ENCODE data around the gene HCLS1.
"Not testable (repeated sequence)": the region's sequence is repeated elsewhere in the genome, so short reads cannot be mapped to it uniquely, and the experiment has no call there.

Gene HCLS1

DNA sequence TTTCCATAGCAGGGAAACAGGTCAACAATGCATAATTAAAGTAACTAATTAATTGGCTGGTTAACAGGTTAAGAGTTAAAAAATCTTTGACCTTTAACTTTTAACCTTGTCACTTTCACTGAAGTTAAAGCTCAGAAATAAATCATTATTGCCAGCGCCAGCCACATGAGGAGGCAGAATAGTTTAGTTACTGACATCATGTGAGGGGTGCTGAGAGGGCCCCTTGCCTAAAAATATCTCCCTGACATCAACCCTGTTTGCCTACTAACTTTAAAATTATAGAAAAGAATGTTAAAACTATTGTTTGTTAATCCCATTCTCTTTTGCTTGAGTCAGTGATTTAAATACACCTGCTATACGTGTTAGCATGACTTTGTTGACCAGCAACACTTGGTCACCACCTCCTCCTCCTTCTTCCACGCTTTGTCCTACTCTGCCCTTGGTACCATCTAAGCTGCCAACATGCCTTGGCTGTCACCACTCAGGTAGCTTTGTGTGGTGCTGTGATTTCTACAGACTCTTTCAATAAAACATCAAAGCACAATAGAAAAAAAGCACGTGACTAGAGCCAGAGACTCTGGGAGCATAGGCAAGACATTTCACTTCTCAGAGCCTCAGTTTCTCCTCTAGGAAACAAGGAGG, 64.8 kb downstream of the HCLS1 start:
- WGBS, 2 experiments (ENCODE audit: insufficient coverage in 2 of 2), result 80 to 89% methylated on average over 1 of the region's 4 CpGs
- no peak overlapping the region for H3K4me3 ChIP-seq (ENCODE audit: extremely low read depth, insufficient read depth, low read length, poor library complexity, severe bottlenecking)
- H3K4me1 ChIP-seq (ENCODE audit: control insufficient read depth, insufficient read depth, low read length, poor library complexity, severe bottlenecking), result no peaks in the 10 kb centered on the region

DNA sequence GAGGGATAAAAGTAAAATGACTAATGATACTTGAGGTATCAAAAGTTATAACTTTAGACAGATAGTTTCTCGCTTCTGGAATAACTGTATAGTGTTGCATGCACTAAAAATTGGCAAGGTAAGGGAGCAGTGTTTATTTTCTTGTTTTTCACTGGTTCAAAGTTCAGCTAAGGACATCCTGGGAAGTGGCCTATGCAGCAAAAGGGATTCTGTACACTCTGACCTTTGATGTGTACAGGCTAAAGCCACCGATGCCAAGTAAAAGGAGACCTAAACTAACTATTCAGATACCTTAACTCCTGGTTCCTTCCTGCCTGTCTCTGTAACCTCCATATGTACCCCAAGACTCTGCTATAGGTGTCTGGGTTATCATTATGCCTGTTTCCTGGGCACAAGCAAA, 65.9 kb downstream of the HCLS1 start:
- Histone ChIP-seq H3K4me3 (ENCODE audit: extremely low read depth, insufficient read depth, low read length, poor library complexity, severe bottlenecking) (no peak overlapping the region), H3K27ac (ENCODE audit: low read depth, low read length, severe bottlenecking) (no peak overlapping the region), H3K4me1 (ENCODE audit: control insufficient read depth, insufficient read depth, low read length, poor library complexity, severe bottlenecking) (no peaks in the 10 kb centered on the region), H3K36me3 (ENCODE audit: control insufficient read depth, insufficient read depth, low read length) (no peaks in the 10 kb centered on the region), H3K9me3 (ENCODE audit: control insufficient read depth, low read length) (no peaks in the 10 kb centered on the region)
- WGBS, 2 experiments (ENCODE audit: insufficient coverage in 2 of 2), result 84 to 100% methylated on average over 2 of the region's 2 CpGs

More for the DNA sequence above, 64.8 kb downstream of the HCLS1 start:
- Histone ChIP-seq H3K9me3 (ENCODE audit: control insufficient read depth, low read length) (no peaks in the 10 kb centered on the region), H3K36me3 (ENCODE audit: control insufficient read depth, insufficient read depth, low read length) (no peaks in the 10 kb centered on the region), H3K27ac (ENCODE audit: low read depth, low read length, severe bottlenecking) (no peak overlapping the region)

DNA sequence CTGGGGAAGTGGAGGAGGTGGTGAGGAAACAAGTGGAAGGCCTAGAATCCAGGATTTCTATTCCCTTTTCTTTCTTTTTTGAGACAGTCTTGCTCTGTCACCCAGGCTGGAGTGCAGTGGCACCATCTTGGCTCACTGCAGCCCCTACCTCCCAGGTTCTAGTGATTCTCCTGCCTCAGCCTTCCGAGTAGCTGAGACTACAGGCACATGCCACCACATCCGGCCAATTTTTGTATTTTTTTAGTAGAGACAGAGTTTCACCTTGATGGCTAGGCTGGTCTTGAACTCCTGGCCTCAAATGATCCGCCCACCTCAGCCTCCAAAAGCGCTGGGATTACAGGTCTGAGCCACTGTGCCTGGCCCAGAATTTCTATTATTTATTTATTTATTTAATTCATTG, 66.9 kb downstream of the HCLS1 start:
- not testable (repeated sequence) for H3K36me3 ChIP-seq (ENCODE audit: control insufficient read depth, insufficient read depth, low read length); H3K4me3 ChIP-seq (ENCODE audit: extremely low read depth, insufficient read depth, low read length, poor library complexity, severe bottlenecking); H3K27ac ChIP-seq (ENCODE audit: low read depth, low read length, severe bottlenecking); H3K4me1 ChIP-seq (ENCODE audit: control insufficient read depth, insufficient read depth, low read length, poor library complexity, severe bottlenecking); H3K9me3 ChIP-seq (ENCODE audit: control insufficient read depth, low read length)
- 86 to 87% methylated on average over 1 to 3 of the region's 4 CpGs for WGBS, 2 experiments (ENCODE audit: insufficient coverage in 2 of 2)

GRCh38 chr3:121592856-121593702, 67.6 kb downstream of the HCLS1 start, which contains the start of gene FBXO40:
FBXO40 (plus strand) TSS chr3:121593379; CDS start chr3:121620576, 27,197 bp downstream.
- no peaks in the 10 kb centered on the region for H3K4me1 ChIP-seq (ENCODE audit: control insufficient read depth, insufficient read depth, low read length, poor library complexity, severe bottlenecking)
- no peaks in the 10 kb centered on the region for H3K9me3 ChIP-seq (ENCODE audit: control insufficient read depth, low read length)
- H3K4me3 ChIP-seq (ENCODE audit: extremely low read depth, insufficient read depth, low read length, poor library complexity, severe bottlenecking), result no peak within 1 kb of the TSS
- WGBS, 2 experiments (ENCODE audit: insufficient coverage in 2 of 2), result 30 to 33% methylated on average over 5 to 7 of the region's 11 CpGs
- H3K27ac ChIP-seq (ENCODE audit: low read depth, low read length, severe bottlenecking), result no peak within 1 kb of the TSS
- no peaks in the 10 kb centered on the region for H3K36me3 ChIP-seq (ENCODE audit: control insufficient read depth, insufficient read depth, low read length)

- Histone ChIP-seq H3K4me1 (ENCODE audit: control insufficient read depth, insufficient read depth, low read length, poor library complexity, severe bottlenecking) (no peaks in the 10 kb centered on the region), H3K4me3 (ENCODE audit: extremely low read depth, insufficient read depth, low read length, poor library complexity, severe bottlenecking) (no peak overlapping the region), H3K36me3 (ENCODE audit: control insufficient read depth, insufficient read depth, low read length) (no peaks in the 10 kb centered on the region), H3K9me3 (ENCODE audit: control insufficient read depth, low read length) (no peaks in the 10 kb centered on the region), H3K27ac (ENCODE audit: low read depth, low read length, severe bottlenecking) (no peak overlapping the region)
- WGBS, 2 experiments (ENCODE audit: insufficient coverage in 2 of 2), result 89% methylated on average over 1 of the region's 1 CpG
Observed at GRCh38 chr3:121584418-121584817, 76.3 kb downstream of the HCLS1 start.

DNA sequence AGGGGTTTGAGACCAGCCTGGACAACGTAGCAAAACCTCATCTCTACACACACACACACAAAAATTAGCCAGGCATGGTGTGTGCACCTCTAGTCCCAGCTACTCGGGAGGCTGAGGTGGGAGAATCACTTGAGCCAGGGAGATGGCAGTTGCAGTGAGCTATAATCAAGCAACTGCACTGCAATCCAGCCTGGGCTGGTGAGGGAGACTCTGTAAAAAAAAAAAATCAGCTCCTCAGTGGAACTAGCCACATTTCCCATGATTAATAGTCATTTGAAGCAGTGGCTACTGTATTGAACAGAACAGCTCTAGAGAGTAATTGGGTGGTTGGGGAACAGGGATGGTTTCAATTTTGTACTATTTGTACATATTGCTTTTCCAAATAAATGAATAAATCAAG, 79.0 kb downstream of the HCLS1 start:
- no peaks in the 10 kb centered on the region for H3K36me3 ChIP-seq (ENCODE audit: control insufficient read depth, insufficient read depth, low read length)
- no peaks in the 10 kb centered on the region for H3K4me1 ChIP-seq (ENCODE audit: control insufficient read depth, insufficient read depth, low read length, poor library complexity, severe bottlenecking)
- H3K4me3 ChIP-seq (ENCODE audit: extremely low read depth, insufficient read depth, low read length, poor library complexity, severe bottlenecking), result no peak overlapping the region
- H3K27ac ChIP-seq (ENCODE audit: low read depth, low read length, severe bottlenecking), result no peak overlapping the region
- H3K9me3 ChIP-seq (ENCODE audit: control insufficient read depth, low read length), result no peaks in the 10 kb centered on the region
- 71% methylated on average over 1 of the region's 2 CpGs; no CpG with 5 or more reads in 1 of the 2 experiments for WGBS, 2 experiments (ENCODE audit: insufficient coverage in 2 of 2)

All from mesodermal cell (in vitro differentiated cells).